Left lobe of liver (tissue), 2 donors: ENCODE measurements around the gene C1orf198. TPM values are rescaled to one million over a fixed set of nuclear protein-coding genes. Genes with fewer than 3 reads are reported as not detected.

Experiments used
- ATAC-seq: fragments of 200-7000 bp; cut with Tn5 transposase; one replicate; pipeline ENCODE4 v1.9.1; 2020; ENCODE audit warnings: mild to moderate bottlenecking, moderate library complexity
- DNase-seq: peaks from one replicate; pipeline ENCODE4 v3.0.0-alpha.2; 2020; ENCODE audit warnings: low spot score
- total RNA-seq: library from RNA; stranded (reverse); gene quantifications from one replicate; pipeline ENCODE4 v1.2.1, GENCODE V29; 2021
- donor health status: DM: no; HTN: no; CAD: no; lungs with moderate emphysema.
- donor health status: DM: no; HTN: yes; CAD: no.

The C1orf198 gene
- total RNA-seq, 1 donor from 2014 or later, result 4.6 TPM

DNA sequence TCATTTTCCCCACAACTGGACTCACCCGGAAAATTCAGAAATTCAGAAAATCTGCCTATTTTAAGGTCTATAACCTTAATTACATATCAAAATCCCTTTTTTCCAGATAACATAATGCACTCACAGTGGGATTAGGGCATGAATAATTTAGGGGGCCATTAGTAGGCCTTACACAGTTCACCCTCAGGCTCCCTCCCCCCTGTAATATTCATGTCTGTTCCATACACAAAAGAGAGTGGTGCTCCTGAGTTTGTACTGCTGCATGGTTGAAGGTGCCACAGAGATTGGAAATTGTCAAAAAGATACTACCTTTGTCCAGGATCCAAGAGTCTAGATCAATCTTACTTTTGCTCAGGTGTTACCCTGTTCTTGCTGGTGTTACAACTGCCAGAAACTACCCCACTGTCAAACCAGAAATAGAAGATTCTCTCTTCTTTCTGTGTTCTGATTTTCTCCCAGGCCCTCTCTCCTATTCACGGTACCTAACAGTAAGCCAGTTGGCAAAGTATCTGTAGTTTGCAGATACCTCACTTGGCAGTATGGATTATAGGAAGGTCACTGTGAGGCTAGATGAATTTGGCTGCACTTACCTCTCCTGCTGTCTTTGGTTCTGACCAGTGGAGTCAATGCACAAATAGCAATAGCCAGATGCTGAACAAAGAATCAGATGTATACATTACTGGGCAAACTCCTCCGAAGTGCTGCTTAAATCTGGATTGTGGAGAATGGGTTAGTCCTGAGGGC, 53.2 kb downstream of the C1orf198 start:
- ATAC-seq, result no peak

GRCh38 chr1:230812568-230812967, 55.8 kb downstream of the C1orf198 start:
- DNase-seq, result no peak
- no peak for ATAC-seq

More for the DNA sequence above, 53.2 kb downstream of the C1orf198 start:
- DNase-seq, result no peak

GRCh38 chr1:230809256-230809990, 58.9 kb downstream of the C1orf198 start:
- ATAC-seq, result no peak
- DNase-seq, result peak; percentile 35

GRCh38 chr1:230808281-230808872, 59.9 kb downstream of the C1orf198 start:
- ATAC-seq, result no peak
- DNase-seq, result no peak

DNA sequence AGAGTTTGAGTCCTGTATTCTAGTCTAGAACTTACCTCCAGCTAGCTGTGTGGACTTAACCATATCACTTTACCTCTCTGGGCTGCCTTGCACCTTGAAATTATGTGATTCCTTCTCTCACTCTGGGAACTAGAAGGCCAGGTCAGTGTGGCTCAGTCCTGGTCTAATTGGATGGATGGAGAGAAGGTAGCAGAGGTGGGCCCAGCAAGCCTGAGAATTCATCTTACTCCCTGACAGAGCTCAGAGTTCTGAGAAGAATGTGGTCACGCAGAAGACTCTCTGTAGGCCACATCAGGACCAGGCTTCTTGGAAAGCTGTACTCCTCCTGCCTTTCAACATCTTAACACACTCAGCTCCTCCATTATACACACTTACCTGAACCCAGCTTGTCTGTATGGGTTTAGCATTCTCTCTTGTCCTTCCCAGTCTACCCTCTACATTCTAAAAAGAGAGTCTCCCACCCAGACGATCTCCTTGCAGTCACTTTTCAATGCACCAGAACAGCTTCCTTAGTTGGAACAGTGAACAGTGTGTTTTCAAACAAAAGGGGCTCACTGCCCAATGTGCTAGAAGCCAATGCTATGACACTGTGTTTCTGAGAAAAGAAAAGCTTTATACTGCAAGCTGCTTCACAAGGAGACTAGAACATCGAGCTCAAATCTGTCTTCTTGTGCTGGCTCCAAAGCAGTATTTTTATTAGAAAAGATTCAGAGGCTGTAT, 60.6 kb downstream of the C1orf198 start:
- DNase-seq, result no peak
- ATAC-seq, result no peak

GRCh38 chr1:230807029-230807428, 61.3 kb downstream of the C1orf198 start:
- ATAC-seq, result peak; percentile 26
- DNase-seq, result peak; percentile 43

- DNase-seq, result no peak
- ATAC-seq, result no peak
These were observed 61.8 kb downstream of the C1orf198 start for GRCh38 chr1:230806552-230806951.

DNA sequence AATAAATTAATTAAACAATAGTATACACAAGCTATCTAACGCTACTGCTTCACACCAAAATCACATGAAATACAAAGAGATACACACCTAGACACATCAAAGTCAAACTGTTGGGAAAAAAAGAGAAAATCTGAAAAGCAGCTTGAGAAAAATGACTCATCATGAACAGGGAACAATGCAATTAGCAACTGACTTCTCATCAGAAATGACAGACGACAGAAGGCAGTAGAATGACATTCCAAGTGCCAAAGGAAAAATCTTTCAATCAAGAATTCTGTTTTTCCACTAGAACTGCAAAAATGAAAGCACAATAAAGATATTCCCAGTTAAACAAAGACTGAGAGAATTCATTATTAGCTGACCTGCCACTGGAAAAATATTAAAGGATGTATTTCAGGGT, 63.9 kb downstream of the C1orf198 start:
- DNase-seq (no peak), ATAC-seq (no peak)

DNA sequence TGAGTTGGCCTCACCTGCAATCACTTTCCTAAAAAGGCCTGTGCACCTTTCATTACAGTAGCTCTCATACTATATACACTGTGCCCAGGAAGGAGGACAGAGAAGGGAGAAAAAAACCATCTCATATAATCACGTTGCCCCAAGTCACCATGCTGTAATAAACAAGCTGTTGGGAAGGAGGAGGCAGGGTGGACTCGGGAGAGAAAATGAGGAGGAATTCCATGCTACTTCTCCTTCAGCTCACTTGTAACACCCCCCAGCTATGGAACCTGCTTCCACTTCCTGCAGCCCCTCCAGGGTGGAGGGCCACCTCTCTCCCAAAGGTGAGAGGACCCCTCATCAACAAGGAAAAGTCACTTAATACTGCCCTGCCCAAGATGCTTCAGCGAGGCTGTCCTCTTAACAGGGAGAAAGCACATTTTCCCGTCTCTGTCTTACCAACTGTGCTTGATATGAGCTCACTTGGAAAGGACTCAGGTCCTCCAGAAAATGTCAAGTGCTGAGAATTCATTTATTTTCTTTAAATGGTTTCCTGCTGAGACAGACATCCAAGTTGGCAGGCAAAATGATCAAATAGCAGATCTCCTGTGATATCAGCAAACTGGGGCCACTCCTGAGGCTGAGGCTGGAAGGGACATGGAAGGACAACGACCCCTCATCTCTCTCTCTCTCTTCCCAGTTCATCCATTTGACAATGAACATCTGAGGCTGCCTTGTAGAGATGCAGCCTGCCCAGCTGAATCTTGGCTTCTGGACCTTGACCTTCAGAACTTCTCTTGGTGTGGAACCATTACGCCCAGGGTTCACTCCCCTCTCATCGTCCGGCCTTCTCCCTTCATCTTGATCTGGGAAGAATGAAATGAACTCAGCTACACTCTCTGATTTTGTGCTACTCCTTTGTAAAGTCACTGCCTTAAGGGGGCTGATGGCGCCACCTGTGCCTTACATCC, 67.2 kb downstream of the C1orf198 start:
- ATAC-seq (no peak), DNase-seq (no peak)

DNA sequence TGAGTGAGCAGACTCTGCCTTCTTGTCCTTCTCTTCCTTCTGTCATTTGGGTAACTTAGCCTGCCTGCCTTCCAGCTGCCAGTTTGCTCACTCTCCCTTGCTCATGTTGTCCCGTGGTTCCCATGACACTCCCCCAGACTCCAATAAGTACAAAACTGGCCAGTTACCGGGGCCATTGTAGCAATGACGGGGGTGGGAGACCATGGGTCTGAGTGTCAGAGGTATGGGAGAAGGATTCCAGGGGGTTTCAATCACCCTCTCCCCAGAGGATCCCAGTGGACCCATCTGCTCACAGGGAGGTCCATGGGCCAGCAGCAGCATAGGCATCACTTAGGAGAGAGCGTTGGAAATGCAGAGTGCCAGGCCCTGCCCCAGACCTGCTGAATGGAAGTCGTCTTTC, 69.8 kb downstream of the C1orf198 start:
- no peak for ATAC-seq
- DNase-seq, result peak; percentile 31

- peak; percentile 94 for ATAC-seq
- DNase-seq, result peak; percentile 56
These were observed 70.4 kb downstream of the C1orf198 start for GRCh38 chr1:230797942-230798365.

DNA sequence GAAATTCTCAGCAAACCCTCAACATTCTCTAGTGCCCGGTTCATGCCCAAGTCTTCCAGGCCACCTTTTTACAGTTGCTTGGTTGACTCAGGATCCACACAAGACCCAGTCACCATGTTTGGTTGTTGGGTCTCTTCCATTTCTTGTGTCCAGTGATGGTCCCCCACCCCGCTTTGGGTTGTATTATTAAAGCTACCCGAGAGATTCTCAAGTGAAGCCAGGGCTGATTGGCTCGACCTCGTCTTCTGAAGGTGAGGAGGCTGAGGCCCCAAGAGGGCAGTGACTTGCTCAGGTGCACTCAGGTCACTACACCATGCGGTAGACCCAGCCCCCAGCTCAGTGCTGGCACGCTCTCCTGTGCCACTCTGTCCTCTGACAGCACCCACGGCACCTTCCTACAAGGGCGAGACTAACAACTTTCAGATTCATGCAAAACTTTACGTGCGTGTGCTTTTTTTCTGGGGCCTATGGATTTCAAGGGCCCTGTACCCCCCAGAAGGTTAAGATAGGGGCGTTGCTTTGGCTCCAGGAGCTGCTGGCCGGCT, 70.9 kb downstream of the C1orf198 start:
- ATAC-seq, result no peak
- DNase-seq, result peak; percentile 43

- ATAC-seq (no peak), DNase-seq (no peak)
These were observed 71.7 kb downstream of the C1orf198 start for GRCh38 chr1:230796626-230797025.

DNA sequence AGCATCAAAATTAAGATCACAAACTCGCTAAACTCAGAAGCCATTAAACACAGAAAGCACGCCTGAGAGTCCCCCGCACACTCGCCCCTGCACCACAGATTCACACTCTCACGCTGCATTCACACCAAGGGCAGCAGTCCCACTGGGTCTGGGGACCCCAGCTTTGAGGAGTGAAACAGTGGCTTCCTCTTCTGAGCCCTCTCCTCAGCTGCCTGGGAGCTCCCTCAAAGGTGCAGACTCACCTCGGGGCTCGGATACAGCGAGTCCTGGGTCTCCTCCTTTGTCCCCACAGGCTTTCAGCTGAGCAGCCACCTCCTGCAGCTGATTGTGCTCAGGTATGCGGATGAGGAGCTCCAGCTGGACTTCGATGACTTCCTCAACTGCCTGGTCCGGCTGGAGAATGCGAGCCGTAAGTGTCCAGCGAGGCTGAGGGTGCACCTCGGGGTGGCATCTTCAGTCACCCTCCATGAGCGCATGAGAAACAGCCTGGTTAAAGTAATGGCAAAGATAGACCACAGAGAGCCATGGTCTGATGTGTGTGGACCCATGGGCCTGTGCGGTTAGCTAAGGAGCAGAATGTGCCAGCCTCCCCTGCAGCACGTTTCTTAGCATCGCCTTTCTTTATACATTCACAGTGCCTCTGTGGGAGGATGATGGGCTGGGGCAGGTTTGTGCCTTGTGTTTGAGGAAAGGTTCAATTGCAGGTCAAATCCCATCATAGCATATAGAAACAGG, 73.3 kb downstream of the C1orf198 start:
- peak; percentile 26 for DNase-seq

DNA sequence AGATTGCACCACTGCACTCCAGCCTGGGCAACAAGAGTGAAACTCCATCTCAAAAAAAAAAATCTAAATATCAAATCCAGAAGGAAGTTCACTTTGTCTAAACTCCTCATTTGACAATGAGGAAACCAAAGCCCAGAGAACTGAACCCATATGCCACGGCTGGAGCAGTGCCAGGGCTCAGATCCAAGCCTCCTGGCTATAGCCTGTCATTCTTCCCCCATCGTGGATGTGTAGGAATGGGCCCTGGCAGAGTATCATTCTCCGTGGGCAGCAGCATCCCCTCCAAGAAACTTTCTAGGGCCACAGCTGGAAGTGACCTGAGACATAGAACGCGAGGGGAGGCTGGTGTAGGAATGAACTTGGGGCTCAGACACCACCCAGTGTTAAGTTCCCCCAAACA, 73.9 kb downstream of the C1orf198 start:
- no peak for DNase-seq
- ATAC-seq, result no peak

More for the DNA sequence above, 73.3 kb downstream of the C1orf198 start:
- ATAC-seq, result no peak

DNA sequence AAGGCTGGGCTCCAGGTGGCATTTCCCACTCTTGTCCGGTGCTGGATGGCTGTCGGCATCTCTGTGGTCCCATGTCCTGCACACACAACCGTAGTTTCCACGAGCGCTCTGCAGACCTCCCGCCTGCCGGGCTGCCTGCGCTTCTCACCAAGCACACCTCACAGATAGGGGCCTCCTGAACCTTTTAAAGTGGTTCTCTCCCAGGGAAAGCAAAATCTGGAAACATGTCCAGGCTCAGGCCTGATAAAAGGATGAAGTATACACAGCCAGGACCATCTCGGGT, 74.9 kb downstream of the C1orf198 start:
- DNase-seq, result no peak
- ATAC-seq, result no peak

DNA sequence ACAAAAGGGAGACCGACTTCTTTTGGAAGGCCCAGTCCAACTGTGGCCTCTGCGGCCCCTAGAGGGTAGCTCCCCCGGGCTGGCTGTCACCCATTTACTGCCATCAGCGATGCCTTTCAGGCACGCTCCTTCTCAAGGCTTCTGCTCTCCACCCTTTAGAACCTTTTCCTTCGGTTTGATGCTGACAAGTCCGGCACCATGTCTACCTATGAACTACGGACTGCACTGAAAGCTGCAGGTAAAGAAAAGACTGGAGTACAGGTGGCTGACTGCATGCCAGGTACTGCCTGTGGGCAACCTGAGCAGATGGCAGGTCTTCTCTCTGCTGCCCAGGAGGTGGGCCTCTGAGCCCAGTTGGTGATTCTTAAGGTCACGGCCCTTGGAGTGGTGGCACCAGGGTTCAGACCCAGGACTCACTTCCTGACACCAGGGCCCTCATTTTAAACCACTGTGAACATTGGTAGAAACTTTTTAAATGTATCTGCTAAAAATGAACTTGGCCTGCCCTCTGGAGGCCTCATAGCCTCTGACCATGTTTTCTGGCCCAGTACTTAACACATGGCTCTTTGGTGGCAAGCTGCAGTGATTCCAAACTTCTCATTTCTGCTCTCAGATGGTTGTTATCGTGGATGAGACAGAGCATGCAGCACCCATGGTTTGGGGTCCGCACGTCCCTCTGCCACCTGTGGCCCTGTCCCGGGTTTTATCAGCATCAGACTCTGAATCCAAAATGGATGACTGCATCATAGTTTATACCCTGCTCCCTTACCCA, 75.4 kb downstream of the C1orf198 start:
- DNase-seq (no peak), ATAC-seq (peak; percentile 54)

DNA sequence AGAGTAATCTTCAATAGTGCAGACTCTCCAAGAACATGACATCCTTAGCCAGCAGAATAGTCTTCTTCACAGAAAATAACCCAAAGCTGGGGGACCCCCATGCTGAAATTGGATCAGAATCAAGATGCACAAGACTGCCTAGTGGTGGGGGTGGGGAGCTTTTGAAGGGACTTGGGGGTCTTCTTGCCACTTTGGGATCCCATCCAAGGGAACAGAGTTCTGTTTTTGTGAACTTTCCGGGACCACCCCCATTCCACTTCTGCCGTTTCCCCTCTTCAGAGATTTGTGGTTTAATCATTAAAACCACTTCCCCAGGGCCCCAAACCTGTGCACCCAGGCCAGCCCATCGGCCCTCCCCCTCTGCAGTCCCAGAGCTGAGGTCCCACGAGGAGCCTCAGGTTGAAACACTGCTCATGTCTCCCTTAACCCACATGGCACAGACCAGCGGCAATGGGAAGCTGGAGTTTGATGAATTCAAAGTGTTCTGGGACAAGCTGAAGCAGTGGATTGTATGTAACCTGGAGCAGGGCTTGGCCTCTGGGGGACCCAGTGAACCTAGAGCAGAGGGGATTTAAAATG, 76.2 kb downstream of the C1orf198 start:
- no peak for ATAC-seq

More for the DNA sequence above, 76.2 kb downstream of the C1orf198 start:
- no peak for DNase-seq
